Measurements from ENCODE around the gene NIPSNAP3A.
"Not testable (repeated sequence)": the region's sequence is repeated elsewhere in the genome, so short reads cannot be mapped to it uniquely, and the experiment has no call there.

DNA sequence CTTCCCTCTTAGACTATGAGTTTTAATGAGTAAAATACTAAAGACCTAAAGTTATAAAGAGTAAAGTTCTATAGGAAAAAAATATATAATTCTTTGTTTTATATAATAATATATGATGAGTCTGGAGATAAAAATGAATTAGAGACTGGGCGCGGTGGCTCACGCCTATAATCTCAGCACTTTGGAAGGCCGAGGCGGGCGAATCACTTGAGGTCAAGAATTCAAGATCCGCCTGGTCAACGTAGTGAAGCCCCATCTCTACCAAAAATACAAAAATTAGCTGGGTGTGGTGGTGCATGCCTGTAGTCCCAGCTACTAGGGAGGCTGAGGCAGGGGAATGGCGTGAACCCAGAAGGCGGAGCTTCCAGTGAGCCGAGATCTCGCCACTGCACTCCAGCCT lies 21.5 kb downstream of the NIPSNAP3A start:
- not testable (repeated sequence) for TF ChIP-seq POLR2AphosphoS5 (IDR thresholded peaks at IDR 0.05); EP300 (IDR thresholded peaks at IDR 0.05); POLR2A (IDR thresholded peaks at IDR 0.05; ENCODE audit: low read depth)
- TF ChIP-seq, protein P1, sequence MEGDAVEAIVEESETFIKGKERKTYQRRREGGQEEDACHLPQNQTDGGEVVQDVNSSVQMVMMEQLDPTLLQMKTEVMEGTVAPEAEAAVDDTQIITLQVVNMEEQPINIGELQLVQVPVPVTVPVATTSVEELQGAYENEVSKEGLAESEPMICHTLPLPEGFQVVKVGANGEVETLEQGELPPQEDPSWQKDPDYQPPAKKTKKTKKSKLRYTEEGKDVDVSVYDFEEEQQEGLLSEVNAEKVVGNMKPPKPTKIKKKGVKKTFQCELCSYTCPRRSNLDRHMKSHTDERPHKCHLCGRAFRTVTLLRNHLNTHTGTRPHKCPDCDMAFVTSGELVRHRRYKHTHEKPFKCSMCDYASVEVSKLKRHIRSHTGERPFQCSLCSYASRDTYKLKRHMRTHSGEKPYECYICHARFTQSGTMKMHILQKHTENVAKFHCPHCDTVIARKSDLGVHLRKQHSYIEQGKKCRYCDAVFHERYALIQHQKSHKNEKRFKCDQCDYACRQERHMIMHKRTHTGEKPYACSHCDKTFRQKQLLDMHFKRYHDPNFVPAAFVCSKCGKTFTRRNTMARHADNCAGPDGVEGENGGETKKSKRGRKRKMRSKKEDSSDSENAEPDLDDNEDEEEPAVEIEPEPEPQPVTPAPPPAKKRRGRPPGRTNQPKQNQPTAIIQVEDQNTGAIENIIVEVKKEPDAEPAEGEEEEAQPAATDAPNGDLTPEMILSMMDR (IDR thresholded peaks at IDR 0.05) = not testable (repeated sequence)

Measured in esophagus muscularis mucosa (tissue), 4 donors.